BLaER1 treated with 17β-estradiol and CSF1 and Interleukin-3, amounts not matched to agents 10 nM and 100 nM (cell line): ENCODE measurements around the gene MRPL50.

Experiments used
- H3K27ac ChIP-seq, 11 experiments: shearing (Covaris generic); formaldehyde crosslinking; 2 replicates each; pipeline ENCODE4 v1.8.1; 2022
- H3K27me3 ChIP-seq, 11 experiments: shearing (Covaris generic); formaldehyde crosslinking; 2 replicates each; pipeline ENCODE4 v1.8.1; 2022
- H3K36me3 ChIP-seq, 11 experiments: shearing (Covaris generic); formaldehyde crosslinking; 2 replicates each; pipeline ENCODE4 v1.8.1; 2022
- H3K4me1 ChIP-seq, 10 experiments: shearing (Covaris generic); formaldehyde crosslinking; 2 replicates each; pipeline ENCODE4 v1.8.1; 2022
- H3K4me2 ChIP-seq, 11 experiments: shearing (Covaris generic); formaldehyde crosslinking; 2 replicates each; pipeline ENCODE4 v1.8.1; 2022
- H3K4me3 ChIP-seq, 10 experiments: shearing (Covaris generic); formaldehyde crosslinking; 2 replicates each; pipeline ENCODE4 v1.8.1; 2022
- H3K9ac ChIP-seq, 11 experiments: shearing (Covaris generic); formaldehyde crosslinking; 2 replicates each; pipeline ENCODE4 v1.8.1; 2022
- H3K9me3 ChIP-seq, 11 experiments: shearing (Covaris generic); formaldehyde crosslinking; replicated peaks in 1 of 11; 2 replicates each; pipeline ENCODE4 v1.8.1; 2022
- H4K20me1 ChIP-seq, 11 experiments: shearing (Covaris generic); formaldehyde crosslinking; 2 replicates each; pipeline ENCODE4 v1.8.1; 2022
- Cebpa-rat ChIP-seq, 11 experiments: shearing (Covaris generic); IDR thresholded peaks; 2 replicates each; pipeline ENCODE4 v1.8.1; 2022

The MRPL50 gene

DNA sequence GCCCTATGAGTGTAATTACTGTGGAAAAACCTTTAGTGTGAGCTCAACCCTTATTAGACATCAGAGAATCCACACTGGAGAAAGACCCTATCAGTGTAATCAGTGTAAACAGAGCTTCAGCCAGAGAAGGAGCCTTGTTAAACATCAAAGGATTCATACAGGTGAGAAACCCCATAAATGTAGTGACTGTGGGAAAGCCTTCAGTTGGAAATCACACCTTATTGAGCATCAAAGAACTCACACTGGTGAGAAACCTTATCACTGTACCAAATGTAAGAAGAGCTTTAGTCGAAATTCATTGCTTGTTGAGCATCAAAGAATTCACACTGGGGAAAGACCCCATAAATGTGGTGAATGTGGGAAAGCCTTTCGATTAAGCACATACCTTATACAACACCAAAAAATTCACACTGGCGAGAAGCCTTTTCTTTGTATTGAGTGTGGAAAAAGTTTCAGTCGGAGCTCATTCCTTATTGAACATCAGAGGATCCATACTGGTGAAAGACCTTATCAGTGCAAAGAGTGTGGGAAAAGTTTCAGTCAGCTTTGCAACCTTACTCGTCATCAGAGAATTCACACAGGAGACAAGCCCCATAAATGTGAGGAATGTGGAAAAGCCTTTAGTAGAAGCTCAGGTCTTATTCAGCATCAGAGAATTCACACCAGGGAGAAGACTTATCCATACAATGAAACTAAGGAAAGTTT lies 10.1 kb upstream of the MRPL50 start:
- TF ChIP-seq Cebpa-rat (IDR thresholded peaks at IDR 0.05) = no peak
- H3K4me1 ChIP-seq = peaks cover 0 to 11% (median 2%) of the 10 kb centered on the region in 10 experiments; a peak in 6 of 20 replicates
- H3K36me3 ChIP-seq = peaks cover 68 to 92% (median 87%) of the 10 kb centered on the region in 11 experiments
- H4K20me1 ChIP-seq = no peaks in the 10 kb centered on the region
- no peak overlapping the region for H3K27ac ChIP-seq
- H3K4me2 ChIP-seq = no peak overlapping the region
- peak overlapping the region; percentile 6 to 40 (median 29); a peak in 15 of 20 replicates for H3K4me3 ChIP-seq
- no peak overlapping the region for H3K9ac ChIP-seq
- H3K27me3 ChIP-seq = no peaks in the 10 kb centered on the region
- H3K9me3 ChIP-seq = peaks cover 97 to 100% (median 99%) of the 10 kb centered on the region in 11 experiments

GRCh38 chr9:101403516-101404285 lies 5.3 kb upstream of the MRPL50 start:
- no peak overlapping the region for H3K9ac ChIP-seq
- TF ChIP-seq Cebpa-rat (IDR thresholded peaks at IDR 0.05) = no peak
- H3K36me3 ChIP-seq = peaks cover 85 to 89% (median 87%) of the 10 kb centered on the region in 11 experiments
- no peaks in the 10 kb centered on the region for H3K27me3 ChIP-seq
- no peak overlapping the region for H3K27ac ChIP-seq
- no peak overlapping the region for H3K4me2 ChIP-seq
- H3K9me3 ChIP-seq = peaks cover 69 to 85% (median 82%) of the 10 kb centered on the region in 11 experiments
- H4K20me1 ChIP-seq = peaks cover 0 to 22% (median 0%) of the 10 kb centered on the region in 11 experiments; a peak in 6 of 22 replicates
- H3K4me3 ChIP-seq = peak overlapping the region in 1 of 10 experiments; percentile 25; a peak in 3 of 20 replicates
- H3K4me1 ChIP-seq = peaks cover 13 to 32% (median 19%) of the 10 kb centered on the region in 10 experiments

- peak overlapping the region; percentile 87 to 98 (median 95) for H3K9ac ChIP-seq
- peak overlapping the region; percentile 88 to 96 (median 91); a peak in 20 of 22 replicates for H3K27ac ChIP-seq
- H4K20me1 ChIP-seq = peaks cover 0 to 22% (median 0%) of the 10 kb centered on the region in 11 experiments; a peak in 7 of 22 replicates
- peaks cover 21 to 54% (median 29%) of the 10 kb centered on the region in 10 experiments for H3K4me1 ChIP-seq
- H3K4me2 ChIP-seq = peak overlapping the region; percentile 83 to 99 (median 90)
- peak overlapping the region; percentile 79 to 93 (median 90) for H3K4me3 ChIP-seq
- peaks cover 58 to 74% (median 70%) of the 10 kb centered on the region in 11 experiments for H3K36me3 ChIP-seq
- peaks cover 34 to 65% (median 59%) of the 10 kb centered on the region in 11 experiments for H3K9me3 ChIP-seq
- H3K27me3 ChIP-seq = no peaks in the 10 kb centered on the region
- no peak for TF ChIP-seq Cebpa-rat (IDR thresholded peaks at IDR 0.05)
Observed at GRCh38 chr9:101400120-101400519, 1.7 kb upstream of the MRPL50 start.

DNA sequence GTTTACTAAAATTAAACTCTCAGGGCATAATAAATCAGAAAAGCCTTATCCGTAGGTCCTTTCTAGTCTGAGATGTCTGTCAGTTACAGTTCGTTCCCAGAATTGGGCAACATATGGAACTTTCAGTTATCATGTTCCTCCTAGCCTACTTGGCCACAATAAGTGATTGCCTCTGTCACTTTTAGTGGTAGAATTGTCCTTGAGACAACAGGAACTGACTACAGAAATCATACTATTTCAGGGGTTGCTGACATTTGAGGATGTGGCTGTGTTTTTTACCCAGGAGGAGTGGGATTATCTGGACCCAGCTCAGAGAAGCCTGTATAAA lies 1.2 kb upstream of the MRPL50 start:
- H3K27ac ChIP-seq = peak overlapping the region; percentile 88 to 96 (median 91)
- H3K36me3 ChIP-seq = peaks cover 58 to 74% (median 70%) of the 10 kb centered on the region in 11 experiments
- H3K9me3 ChIP-seq = peaks cover 34 to 65% (median 59%) of the 10 kb centered on the region in 11 experiments
- H3K4me2 ChIP-seq = peak overlapping the region; percentile 83 to 99 (median 90)
- peak overlapping the region; percentile 87 to 98 (median 95) for H3K9ac ChIP-seq
- peak overlapping the region; percentile 79 to 93 (median 90) for H3K4me3 ChIP-seq
- TF ChIP-seq Cebpa-rat (IDR thresholded peaks at IDR 0.05) = no peak
- H3K27me3 ChIP-seq = no peaks in the 10 kb centered on the region
- peaks cover 0 to 22% (median 3%) of the 10 kb centered on the region in 11 experiments; a peak in 8 of 22 replicates for H4K20me1 ChIP-seq
- peaks cover 21 to 54% (median 29%) of the 10 kb centered on the region in 10 experiments for H3K4me1 ChIP-seq

DNA sequence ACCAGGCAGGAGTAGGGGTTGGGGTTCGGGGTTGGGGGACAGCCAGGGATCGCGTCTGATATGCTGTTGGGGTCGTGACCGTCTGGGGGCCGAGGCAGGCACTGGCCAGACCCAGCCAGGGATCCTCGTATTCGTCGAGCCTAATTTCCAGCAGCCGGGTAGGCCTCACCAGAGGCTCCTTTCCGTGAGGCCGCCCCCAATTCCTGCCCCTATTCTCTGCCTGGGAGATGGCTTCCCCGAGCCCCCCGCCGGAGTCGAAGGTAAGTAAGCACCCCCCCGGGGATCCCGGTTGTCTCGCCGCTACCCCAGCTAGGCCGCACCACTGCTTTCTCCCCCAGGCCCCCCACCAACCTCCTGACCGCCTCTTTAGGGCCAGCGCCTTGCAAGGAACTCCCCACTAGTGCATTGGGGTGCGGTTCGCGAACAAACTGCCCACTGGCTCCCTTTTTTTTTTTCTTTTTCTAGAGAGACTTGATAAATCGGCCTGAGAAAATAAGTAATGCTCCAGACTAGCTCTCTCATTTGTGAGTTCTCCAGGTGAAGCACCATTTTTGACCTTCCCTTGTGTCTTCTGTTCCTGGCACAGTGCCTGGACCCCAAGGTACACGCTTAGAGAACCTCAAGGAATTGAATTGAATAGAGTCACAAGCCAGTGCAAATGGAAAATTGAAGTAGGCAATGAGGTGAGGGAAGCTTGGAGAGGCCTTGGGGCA lies 668 bp upstream of the MRPL50 start:
- Histone ChIP-seq H3K4me2 (peak overlapping the region; percentile 83 to 99 (median 90)), H3K9ac (peak overlapping the region; percentile 87 to 98 (median 95)), H3K36me3 (peaks cover 58 to 74% (median 71%) of the 10 kb centered on the region in 11 experiments), H4K20me1 (peaks cover 0 to 22% (median 5%) of the 10 kb centered on the region in 11 experiments; a peak in 8 of 22 replicates), H3K4me3 (peak overlapping the region; percentile 79 to 93 (median 90)), H3K27ac (peak overlapping the region; percentile 88 to 96 (median 91)), H3K4me1 (peaks cover 21 to 54% (median 29%) of the 10 kb centered on the region in 10 experiments), H3K9me3 (peaks cover 34 to 66% (median 60%) of the 10 kb centered on the region in 11 experiments), H3K27me3 (no peaks in the 10 kb centered on the region)
- no peak for TF ChIP-seq Cebpa-rat (IDR thresholded peaks at IDR 0.05)

- TF ChIP-seq Cebpa-rat (IDR thresholded peaks at IDR 0.05) = no peak
- Histone ChIP-seq H3K4me1 (peaks cover 21 to 52% (median 29%) of the 10 kb centered on the region in 10 experiments), H3K4me3 (peak overlapping the region; percentile 79 to 93 (median 90)), H3K27me3 (no peaks in the 10 kb centered on the region), H3K27ac (peak overlapping the region; percentile 73 to 97 (median 91); a peak in 21 of 22 replicates), H4K20me1 (peaks cover 0 to 22% (median 7%) of the 10 kb centered on the region in 11 experiments; a peak in 11 of 22 replicates), H3K9ac (peak overlapping the region; percentile 87 to 97 (median 94)), H3K36me3 (peaks cover 50 to 74% (median 69%) of the 10 kb centered on the region in 11 experiments), H3K4me2 (peak overlapping the region; percentile 77 to 96 (median 87)), H3K9me3 (peaks cover 34 to 66% (median 59%) of the 10 kb centered on the region in 11 experiments)
Observed at GRCh38 chr9:101397746-101398067, 711 bp downstream of the MRPL50 start.

DNA sequence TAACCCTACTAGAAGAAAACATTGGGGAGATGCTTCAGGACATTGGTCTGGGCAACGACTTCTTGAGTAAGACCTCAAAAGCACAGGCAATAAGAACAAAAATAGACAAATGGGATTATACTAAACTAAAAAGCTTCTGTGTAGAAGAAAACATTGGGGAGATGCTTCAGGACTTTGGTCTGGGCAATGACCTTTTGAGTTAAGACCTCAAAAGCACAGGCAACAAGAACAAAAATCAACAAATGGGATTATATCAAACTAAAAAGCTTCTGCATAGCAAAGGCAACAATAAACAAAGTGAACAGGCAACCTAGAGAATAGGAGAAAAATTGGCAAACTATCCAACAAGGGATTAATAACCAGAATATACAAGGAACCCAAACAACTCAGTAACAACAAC lies 3.7 kb downstream of the MRPL50 start:
- Histone ChIP-seq H3K36me3 (peaks cover 40 to 75% (median 68%) of the 10 kb centered on the region in 11 experiments), H3K27me3 (no peaks in the 10 kb centered on the region), H3K27ac (no peak overlapping the region), H3K9ac (no peak overlapping the region), H4K20me1 (peaks cover 0 to 45% (median 15%) of the 10 kb centered on the region in 11 experiments; a peak in 11 of 22 replicates), H3K9me3 (peaks cover 26 to 46% (median 41%) of the 10 kb centered on the region in 11 experiments), H3K4me3 (peak overlapping the region in 2 of 10 experiments; percentile 1 to 8; a peak in 1 of 20 replicates), H3K4me1 (peaks cover 7 to 22% (median 12%) of the 10 kb centered on the region in 10 experiments), H3K4me2 (no peak overlapping the region)
- TF ChIP-seq Cebpa-rat (IDR thresholded peaks at IDR 0.05) = no peak

DNA sequence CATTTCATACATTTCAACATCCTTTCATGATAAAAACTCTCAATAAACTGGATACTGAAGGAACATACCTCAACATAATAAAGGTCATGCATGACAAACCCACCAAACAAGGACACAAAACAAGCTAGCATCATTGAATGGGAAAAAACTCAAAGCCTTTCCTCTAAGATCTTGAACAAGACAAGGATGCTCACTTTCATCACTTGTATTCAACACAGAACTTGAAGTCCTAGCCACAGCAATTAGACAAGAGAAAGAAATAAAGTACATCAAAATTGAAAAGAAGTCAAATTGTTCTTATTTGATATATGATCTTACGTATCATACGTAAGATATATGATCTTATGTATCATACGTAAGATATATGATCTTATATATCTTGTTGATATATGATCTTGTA lies 5.3 kb downstream of the MRPL50 start:
- Histone ChIP-seq H3K4me1 (peaks cover 6 to 22% (median 10%) of the 10 kb centered on the region in 10 experiments; a peak in 16 of 20 replicates), H3K27me3 (no peaks in the 10 kb centered on the region), H3K4me2 (no peak overlapping the region), H3K27ac (no peak overlapping the region), H4K20me1 (peaks cover 0 to 49% (median 15%) of the 10 kb centered on the region in 11 experiments; a peak in 10 of 22 replicates), H3K36me3 (peaks cover 53 to 91% (median 81%) of the 10 kb centered on the region in 11 experiments), H3K9me3 (peaks cover 26 to 46% (median 41%) of the 10 kb centered on the region in 11 experiments), H3K9ac (no peak overlapping the region), H3K4me3 (no peak overlapping the region)
- no peak for TF ChIP-seq Cebpa-rat (IDR thresholded peaks at IDR 0.05)
